ENCODE data around the gene GDE1. TPM values are rescaled to one million over a fixed set of nuclear protein-coding genes. Genes with fewer than 3 reads are reported as not detected.

The GDE1 gene, protein sequence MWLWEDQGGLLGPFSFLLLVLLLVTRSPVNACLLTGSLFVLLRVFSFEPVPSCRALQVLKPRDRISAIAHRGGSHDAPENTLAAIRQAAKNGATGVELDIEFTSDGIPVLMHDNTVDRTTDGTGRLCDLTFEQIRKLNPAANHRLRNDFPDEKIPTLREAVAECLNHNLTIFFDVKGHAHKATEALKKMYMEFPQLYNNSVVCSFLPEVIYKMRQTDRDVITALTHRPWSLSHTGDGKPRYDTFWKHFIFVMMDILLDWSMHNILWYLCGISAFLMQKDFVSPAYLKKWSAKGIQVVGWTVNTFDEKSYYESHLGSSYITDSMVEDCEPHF
- 76.0 TPM for polyA plus RNA-seq
- long read RNA-seq, donor 1, transcript GDE1-201 (6 exons, 2,958 nt), result major isoform, 11 of 15 reads
- long read RNA-seq, donor 1, partial matches to known transcripts, result 0 of 15 reads
- long read RNA-seq, donor 1, other reads (novel, unspliced or antisense), result 0 of 15 reads
- long read RNA-seq, donor 2, transcript GDE1-201 (6 exons, 2,958 nt), result major isoform, 28 of 35 reads
- long read RNA-seq, donor 2, partial matches to known transcripts, result 0 of 35 reads
- long read RNA-seq, donor 2, other reads (novel, unspliced or antisense), result 0 of 35 reads
- long read RNA-seq, donor 3, result 0 reads
- long read RNA-seq, donor 4, partial matches to known transcripts, result 0 of 4 reads
- long read RNA-seq, donor 4, other reads (novel, unspliced or antisense), result 0 of 4 reads
- long read RNA-seq, donor 5, transcript GDE1-201 (6 exons, 2,958 nt), result major isoform, 7 of 8 reads
- long read RNA-seq, donor 5, partial matches to known transcripts, result 0 of 8 reads
- long read RNA-seq, donor 5, other reads (novel, unspliced or antisense), result 0 of 8 reads
- long read RNA-seq, donor 6, transcript GDE1-201 (6 exons, 2,958 nt), result major isoform, 27 of 34 reads
- long read RNA-seq, donor 6, partial matches to known transcripts, result 0 of 34 reads
- long read RNA-seq, donor 6, other reads (novel, unspliced or antisense), result 0 of 34 reads
- long read RNA-seq, donor 7, partial matches to known transcripts, result 0 of 9 reads
- long read RNA-seq, donor 7, other reads (novel, unspliced or antisense), result 0 of 9 reads
- long read RNA-seq, donor 8, transcript GDE1-201 (6 exons, 2,958 nt), result major isoform, 27 of 33 reads
- long read RNA-seq, donor 8, partial matches to known transcripts, result 0 of 33 reads
- long read RNA-seq, donor 8, other reads (novel, unspliced or antisense), result 0 of 33 reads
- long read RNA-seq, donor 9, transcript GDE1-203 (6 exons, 2,238 nt), result minor isoform, 8 of 26 reads
- long read RNA-seq, donor 9, transcript GDE1-201 (6 exons, 2,958 nt), result major isoform, 16 of 26 reads
- long read RNA-seq, donor 9, partial matches to known transcripts, result 0 of 26 reads
- long read RNA-seq, donor 9, other reads (novel, unspliced or antisense), result 0 of 26 reads
- long read RNA-seq, donor 10, transcript GDE1-203 (6 exons, 2,238 nt), result minor isoform, 7 of 34 reads
- long read RNA-seq, donor 10, transcript GDE1-201 (6 exons, 2,958 nt), result major isoform, 21 of 34 reads
- long read RNA-seq, donor 10, partial matches to known transcripts, result 5 of 34 reads
- long read RNA-seq, donor 10, other reads (novel, unspliced or antisense), result 0 of 34 reads
- long read RNA-seq, donor 11, transcript GDE1-201 (6 exons, 2,958 nt), result major isoform, 14 of 19 reads
- long read RNA-seq, donor 11, partial matches to known transcripts, result 0 of 19 reads
- long read RNA-seq, donor 11, other reads (novel, unspliced or antisense), result 0 of 19 reads

DNA sequence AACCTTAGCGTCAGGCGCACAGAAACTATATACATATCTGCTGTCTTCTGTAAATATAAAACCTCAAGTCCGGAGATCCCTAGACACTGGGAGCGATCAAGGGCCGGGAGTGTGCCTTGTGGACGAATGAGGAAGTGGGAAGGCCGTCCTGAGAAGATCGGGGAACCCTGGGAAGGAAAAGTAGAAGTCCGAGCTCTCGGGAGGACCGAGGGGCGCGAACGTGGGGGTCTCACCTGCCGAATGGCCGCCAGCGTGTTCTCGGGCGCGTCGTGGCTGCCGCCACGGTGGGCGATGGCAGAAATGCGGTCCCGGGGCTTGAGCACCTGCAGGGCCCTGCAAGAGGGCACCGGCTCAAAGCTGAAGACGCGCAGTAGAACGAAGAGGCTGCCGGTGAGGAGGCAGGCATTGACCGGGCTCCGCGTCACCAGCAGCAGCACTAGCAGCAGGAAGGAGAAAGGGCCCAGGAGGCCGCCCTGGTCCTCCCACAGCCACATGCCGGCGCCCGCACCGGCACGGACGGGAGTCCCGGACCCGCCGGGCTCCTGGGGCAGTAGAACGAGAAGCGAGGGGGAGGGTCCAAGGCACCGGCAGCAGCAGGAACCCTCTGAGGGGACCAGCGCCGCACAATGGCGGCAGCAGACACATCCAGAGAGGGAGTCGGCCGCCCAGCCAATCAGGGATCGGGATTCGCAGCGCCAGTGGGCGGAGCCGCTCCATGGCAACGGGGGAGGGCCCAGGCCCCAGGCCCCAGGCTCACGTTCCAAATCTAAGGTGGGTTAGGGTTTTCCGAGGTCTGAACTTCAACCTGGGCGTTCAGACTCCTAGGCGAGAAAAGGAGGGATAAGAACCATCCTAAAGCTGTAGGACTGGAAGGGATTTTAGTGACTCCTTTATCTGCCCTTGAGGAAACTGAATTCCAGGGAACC is at the start of gene GDE1:
Gene GDE1, minus strand, starts transcription at position 628 of the 926 bp plus-strand sequence. Its CDS starts 134 bp downstream, at position 494.
- peak within 1 kb of the TSS; percentile 99 for H3K27ac ChIP-seq (ENCODE audit: low read length)
- peaks cover 9% of the 10 kb centered on the region for H3K36me3 ChIP-seq (ENCODE audit: control insufficient read depth, insufficient read depth, low read length)
- no peaks in the 10 kb centered on the region for H3K27me3 ChIP-seq (ENCODE audit: control insufficient read depth, insufficient read depth, low read length)
- H3K4me3 ChIP-seq (ENCODE audit: low read length), result peak within 1 kb of the TSS; percentile 94
- peak; percentile 90 to 93 for DNase-seq
- no CpG with 5 or more reads among the region's 62 CpGs for WGBS (ENCODE audit: insufficient coverage, low lambda C conversion rate)
- H3K9me3 ChIP-seq (ENCODE audit: control insufficient read depth, low read depth, low read length), result no peaks in the 10 kb centered on the region
- peaks cover 29% of the 10 kb centered on the region for H3K4me1 ChIP-seq (ENCODE audit: control insufficient read depth, insufficient read depth, low read length)

DNA sequence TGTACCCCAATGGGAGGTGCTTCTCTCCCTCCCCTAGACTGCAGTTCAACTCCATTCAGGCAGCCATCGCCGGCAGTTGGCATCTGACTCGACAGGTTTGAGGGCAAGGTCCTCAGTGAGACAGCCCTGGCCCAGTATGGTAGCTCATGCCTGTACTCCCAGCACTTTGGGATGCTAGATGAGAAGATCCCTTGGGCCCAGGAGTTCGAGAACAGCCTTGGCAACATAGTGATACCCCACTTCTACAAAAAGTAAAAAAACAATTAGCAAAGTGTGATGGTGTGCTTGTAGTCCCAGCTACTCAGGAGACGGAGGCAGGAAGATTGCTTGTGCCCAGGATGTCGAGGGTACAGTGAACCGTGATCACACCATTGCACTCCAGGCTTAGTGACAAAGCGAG is 45.7 kb upstream of the GDE1 start:
- H3K36me3 ChIP-seq (ENCODE audit: control insufficient read depth, insufficient read depth, low read length), result peaks cover 58% of the 10 kb centered on the region
- DNase-seq, result no peak
- no CpG with 5 or more reads among the region's 8 CpGs for WGBS (ENCODE audit: insufficient coverage, low lambda C conversion rate)
- H3K9me3 ChIP-seq (ENCODE audit: control insufficient read depth, low read depth, low read length), result no peaks in the 10 kb centered on the region
- H3K4me3 ChIP-seq (ENCODE audit: low read length), result no peak overlapping the region
- no peaks in the 10 kb centered on the region for H3K27me3 ChIP-seq (ENCODE audit: control insufficient read depth, insufficient read depth, low read length)
- no peak overlapping the region for H3K27ac ChIP-seq (ENCODE audit: low read length)
- H3K4me1 ChIP-seq (ENCODE audit: control insufficient read depth, insufficient read depth, low read length), result no peaks in the 10 kb centered on the region

DNA sequence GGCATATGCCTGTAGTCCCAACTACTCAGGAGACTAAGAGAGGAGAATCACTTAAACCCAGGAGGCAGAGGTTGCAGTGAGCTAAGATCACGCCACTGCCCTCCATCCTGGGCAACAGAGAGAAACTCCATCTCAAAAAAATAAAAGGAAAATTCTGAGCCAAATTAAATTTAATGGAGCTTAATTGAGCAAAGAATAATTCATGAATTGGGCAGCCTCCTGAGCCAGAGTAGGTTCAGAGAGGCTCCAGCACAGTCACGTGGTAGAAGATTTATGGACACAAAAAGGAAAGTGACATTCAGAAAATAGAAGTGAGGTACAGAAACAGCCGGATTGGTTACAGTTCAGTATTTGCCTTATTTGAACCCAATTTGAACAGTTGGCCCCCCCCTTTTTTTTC is 44.5 kb upstream of the GDE1 start:
- WGBS (ENCODE audit: insufficient coverage, low lambda C conversion rate), result 100% methylated on average over 1 of the region's 3 CpGs
- H3K36me3 ChIP-seq (ENCODE audit: control insufficient read depth, insufficient read depth, low read length), result peaks cover 51% of the 10 kb centered on the region

DNA sequence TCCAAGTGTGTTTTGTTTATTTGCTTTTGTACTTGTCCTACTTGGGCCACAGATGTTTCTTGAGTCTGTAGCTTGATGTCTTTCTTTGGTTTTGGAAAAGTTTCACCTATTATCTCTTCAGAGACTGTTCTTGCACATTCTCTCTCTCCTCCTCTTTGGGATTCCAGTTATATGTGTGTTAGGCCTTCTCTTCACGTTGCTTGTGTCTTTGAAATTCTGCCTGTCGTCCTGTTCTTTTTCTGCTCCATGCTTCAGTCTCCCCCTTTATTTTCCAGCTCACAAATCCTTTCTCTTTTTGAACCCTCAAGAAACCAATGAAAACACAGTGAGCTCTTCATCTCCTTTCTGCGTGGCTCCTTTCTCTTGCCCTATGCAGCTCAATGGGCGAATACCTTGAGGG is 41.5 kb upstream of the GDE1 start:
- no peaks in the 10 kb centered on the region for H3K9me3 ChIP-seq (ENCODE audit: control insufficient read depth, low read depth, low read length)
- H3K36me3 ChIP-seq (ENCODE audit: control insufficient read depth, insufficient read depth, low read length), result peaks cover 33% of the 10 kb centered on the region
- WGBS (ENCODE audit: insufficient coverage, low lambda C conversion rate), result 100% methylated on average over 2 of the region's 4 CpGs

More for the DNA sequence above, 44.5 kb upstream of the GDE1 start:
- Histone ChIP-seq H3K27me3 (ENCODE audit: control insufficient read depth, insufficient read depth, low read length) (no peaks in the 10 kb centered on the region), H3K4me3 (ENCODE audit: low read length) (no peak overlapping the region), H3K4me1 (ENCODE audit: control insufficient read depth, insufficient read depth, low read length) (no peaks in the 10 kb centered on the region), H3K9me3 (ENCODE audit: control insufficient read depth, low read depth, low read length) (no peaks in the 10 kb centered on the region), H3K27ac (ENCODE audit: low read length) (no peak overlapping the region)
- no peak for DNase-seq

DNA sequence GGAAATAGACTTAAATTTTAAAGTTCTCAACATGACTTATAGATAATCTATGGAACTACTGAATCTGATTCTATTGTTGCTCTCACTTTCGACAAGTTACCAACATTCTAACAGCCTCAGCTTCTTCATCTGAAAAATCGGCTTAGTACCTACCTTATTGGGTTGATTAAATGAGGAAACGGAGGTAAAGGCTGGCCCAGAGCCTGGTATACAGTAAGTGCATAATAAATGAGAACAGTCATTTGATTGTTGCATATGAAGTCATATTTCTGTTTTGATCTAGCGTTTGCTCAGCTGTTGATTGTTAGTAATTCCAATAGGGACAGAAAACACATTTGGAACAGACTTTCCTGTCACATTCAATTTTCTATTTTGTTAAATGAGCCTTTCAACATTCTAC is 38.2 kb upstream of the GDE1 start:
- no peak for DNase-seq
- Histone ChIP-seq H3K27ac (ENCODE audit: low read length) (no peak overlapping the region), H3K27me3 (ENCODE audit: control insufficient read depth, insufficient read depth, low read length) (no peaks in the 10 kb centered on the region), H3K36me3 (ENCODE audit: control insufficient read depth, insufficient read depth, low read length) (peaks cover 7% of the 10 kb centered on the region), H3K4me1 (ENCODE audit: control insufficient read depth, insufficient read depth, low read length) (peaks cover 4% of the 10 kb centered on the region), H3K9me3 (ENCODE audit: control insufficient read depth, low read depth, low read length) (no peaks in the 10 kb centered on the region), H3K4me3 (ENCODE audit: low read length) (no peak overlapping the region)
- WGBS (ENCODE audit: insufficient coverage, low lambda C conversion rate), result 100% methylated on average over 1 of the region's 4 CpGs

More for the DNA sequence above, 41.5 kb upstream of the GDE1 start:
- Histone ChIP-seq H3K4me3 (ENCODE audit: low read length) (no peak overlapping the region), H3K4me1 (ENCODE audit: control insufficient read depth, insufficient read depth, low read length) (no peaks in the 10 kb centered on the region), H3K27me3 (ENCODE audit: control insufficient read depth, insufficient read depth, low read length) (no peaks in the 10 kb centered on the region), H3K27ac (ENCODE audit: low read length) (no peak overlapping the region)
- DNase-seq, result no peak

DNA sequence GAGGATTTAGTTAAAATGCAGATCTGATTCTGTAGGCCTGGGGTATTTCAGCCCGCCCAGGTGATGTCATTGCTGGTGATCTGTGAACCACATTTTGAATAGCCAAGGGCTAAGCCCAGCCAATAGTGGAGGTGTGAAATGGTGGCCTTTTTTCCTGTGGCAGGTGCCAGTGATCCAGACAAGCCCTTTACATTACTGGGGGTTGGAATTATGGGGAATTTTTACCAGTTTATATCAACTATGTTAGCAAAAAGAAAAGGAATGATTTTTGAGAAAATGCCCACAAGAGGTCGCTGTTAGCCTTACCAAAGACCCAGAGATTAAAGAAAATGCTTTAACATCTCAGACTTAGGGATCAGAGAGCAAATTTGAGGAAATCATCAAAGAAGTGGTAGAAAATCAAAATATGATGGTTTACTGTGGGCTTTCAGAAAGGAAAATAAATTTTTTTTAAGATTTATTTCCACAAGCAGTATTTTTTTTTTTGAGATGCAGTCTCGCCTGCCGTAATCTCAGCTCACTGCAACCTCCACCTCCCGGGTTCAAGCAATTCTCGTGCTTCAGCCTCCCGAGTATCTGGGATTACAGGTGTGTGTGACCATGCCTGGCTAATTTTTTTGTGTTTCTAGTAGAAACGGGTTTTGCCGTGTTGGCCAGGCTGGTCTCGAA is 37.5 kb upstream of the GDE1 start:
- no peak overlapping the region for H3K4me3 ChIP-seq (ENCODE audit: low read length)
- H3K4me1 ChIP-seq (ENCODE audit: control insufficient read depth, insufficient read depth, low read length), result peaks cover 4% of the 10 kb centered on the region
- no peak overlapping the region for H3K27ac ChIP-seq (ENCODE audit: low read length)
- 0% methylated on average over 1 of the region's 10 CpGs for WGBS (ENCODE audit: insufficient coverage, low lambda C conversion rate)
- no peaks in the 10 kb centered on the region for H3K27me3 ChIP-seq (ENCODE audit: control insufficient read depth, insufficient read depth, low read length)
- H3K36me3 ChIP-seq (ENCODE audit: control insufficient read depth, insufficient read depth, low read length), result peaks cover 2% of the 10 kb centered on the region
- DNase-seq, result peak in 1 of 2 donors; percentile 30
- no peaks in the 10 kb centered on the region for H3K9me3 ChIP-seq (ENCODE audit: control insufficient read depth, low read depth, low read length)

DNA sequence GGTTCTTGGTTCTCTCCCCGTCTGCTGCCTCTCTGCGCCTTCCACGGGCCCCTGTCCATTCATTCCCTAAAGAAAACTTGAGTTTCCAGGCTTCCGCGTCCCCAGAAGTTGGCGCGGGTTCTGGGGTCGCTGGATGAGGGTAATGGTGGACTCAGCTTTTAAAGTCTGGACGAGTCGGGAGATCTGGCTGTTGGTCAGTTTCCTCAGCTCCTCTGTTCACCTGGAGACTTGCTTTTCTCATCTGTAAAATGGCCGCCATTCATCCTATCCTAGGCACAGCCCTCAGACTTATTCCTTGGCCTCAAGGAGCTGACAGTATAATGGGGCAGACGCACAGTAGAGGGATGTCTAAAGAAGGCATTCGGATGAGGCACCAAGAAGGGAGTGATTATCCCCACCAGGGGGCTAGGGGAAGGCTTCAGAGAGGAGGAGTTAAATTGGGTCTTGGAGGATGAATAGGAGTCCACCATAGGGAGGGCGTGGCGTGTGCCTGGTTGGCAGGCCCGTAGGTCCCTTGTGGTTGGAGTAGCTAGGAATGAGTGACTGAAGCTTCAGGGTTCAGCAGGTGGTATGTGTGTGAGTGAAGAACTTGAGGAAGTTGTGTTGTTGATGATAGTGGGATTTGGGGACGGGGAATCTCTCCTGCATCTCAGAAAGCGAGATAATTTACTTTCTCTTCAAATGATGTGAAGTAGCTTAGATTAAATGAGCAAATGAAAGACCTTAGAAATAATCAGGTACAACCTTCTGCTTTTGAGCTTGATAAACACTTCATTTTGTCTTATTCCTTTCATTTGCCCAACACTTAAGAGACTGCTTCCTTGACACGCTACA is 34.3 kb upstream of the GDE1 start:
- no CpG with 5 or more reads among the region's 19 CpGs for WGBS (ENCODE audit: insufficient coverage, low lambda C conversion rate)
- peak overlapping the region; percentile 78 for H3K4me3 ChIP-seq (ENCODE audit: low read length)
- DNase-seq, result peak; percentile 8 to 52

More for the DNA sequence above, 34.3 kb upstream of the GDE1 start:
- Histone ChIP-seq H3K36me3 (ENCODE audit: control insufficient read depth, insufficient read depth, low read length) (peaks cover 2% of the 10 kb centered on the region), H3K9me3 (ENCODE audit: control insufficient read depth, low read depth, low read length) (no peaks in the 10 kb centered on the region), H3K27me3 (ENCODE audit: control insufficient read depth, insufficient read depth, low read length) (no peaks in the 10 kb centered on the region), H3K27ac (ENCODE audit: low read length) (peak overlapping the region; percentile 96), H3K4me1 (ENCODE audit: control insufficient read depth, insufficient read depth, low read length) (peaks cover 4% of the 10 kb centered on the region)
